ENCODE measurements around the gene ATP2C1.

GRCh38 chr3:131020122-131020693, 126.3 kb downstream of the ATP2C1 start:
- TF ChIP-seq CTCF (conservative IDR thresholded peaks at IDR 0.05; ENCODE audit: low read length) = no peak
- TF ChIP-seq EZH2phosphoT487 (IDR thresholded peaks at IDR 0.05; ENCODE audit: borderline replicate concordance) = no peak
